MM.1S (cell line): ENCODE data around the gene KCNJ12.

ENCODE experiments used
- DNase-seq: peaks from one replicate; pipeline ENCODE4 v3.0.0-alpha.2; 2015
- H2AFZ ChIP-seq: fragments of 300-600 bp; sonication (generic); 2 replicates; pipeline ENCODE4 v1.6.0; 2016; ENCODE audit warnings: antibody characterized with exemption, low read length
- H3F3A ChIP-seq: fragments of 300-600 bp; sonication (generic); 2 replicates; pipeline ENCODE4 v1.6.1; 2016; ENCODE audit warnings: mild to moderate bottlenecking, antibody characterized with exemption, low read length, moderate library complexity, mixed read lengths; ENCODE audit not compliant: insufficient read depth
- H3K27ac ChIP-seq: fragments of 300-600 bp; sonication (generic); 2 replicates; pipeline ENCODE4 v1.5.1; 2016; ENCODE audit warnings: mild to moderate bottlenecking, low read length
- H3K27me3 ChIP-seq: fragments of 300-600 bp; sonication (generic); replicated peaks from 2 replicates; pipeline ENCODE4 v1.6.0; 2016; ENCODE audit warnings: low read length; ENCODE audit not compliant: insufficient read depth
- H3K36me3 ChIP-seq: fragments of 300-600 bp; sonication (generic); replicated peaks from 2 replicates; pipeline ENCODE4 v1.6.1; 2016; ENCODE audit warnings: mild to moderate bottlenecking, low read length, mixed read lengths; ENCODE audit not compliant: insufficient read depth
- H3K4me1 ChIP-seq: fragments of 300-600 bp; sonication (generic); 2 replicates; pipeline ENCODE4 v1.6.1; 2016; ENCODE audit warnings: low read length, mixed read lengths
- H3K4me2 ChIP-seq: fragments of 300-600 bp; sonication (generic); 2 replicates; pipeline ENCODE4 v1.6.0; 2016; ENCODE audit warnings: low read depth, low read length
- H3K4me3 ChIP-seq: fragments of 300-600 bp; sonication (generic); 2 replicates; pipeline ENCODE4 v1.5.1; 2016; ENCODE audit warnings: low read length, mixed read lengths
- H3K79me2 ChIP-seq: fragments of 300-600 bp; sonication (generic); 2 replicates; pipeline ENCODE4 v1.6.1; 2016; ENCODE audit warnings: mixed run types, low read length, mixed read lengths
- H3K9ac ChIP-seq: fragments of 300-600 bp; sonication (generic); 2 replicates; pipeline ENCODE4 v1.6.1; 2016; ENCODE audit warnings: low read length, mixed read lengths
- H3K9me2 ChIP-seq: fragments of 300-600 bp; sonication (generic); replicated peaks from 2 replicates; pipeline ENCODE4 v1.6.1; 2016; ENCODE audit warnings: mild to moderate bottlenecking, low read length, mixed read lengths; ENCODE audit not compliant: insufficient read depth
- H3K9me3 ChIP-seq: fragments of 300-600 bp; sonication (generic); replicated peaks from 2 replicates; pipeline ENCODE4 v1.6.1; 2016; ENCODE audit warnings: mild to moderate bottlenecking, low read length, mixed read lengths; ENCODE audit not compliant: insufficient read depth
- H4K20me1 ChIP-seq: fragments of 300-600 bp; sonication (generic); 2 replicates; pipeline ENCODE4 v1.6.1; 2016; ENCODE audit warnings: mild to moderate bottlenecking, low read length, moderate library complexity, mixed read lengths; ENCODE audit not compliant: insufficient read depth
- EZH2 ChIP-seq: fragments of 300-600 bp; sonication (generic); optimal IDR thresholded peaks from 2 replicates; pipeline ENCODE3; 2017; ENCODE audit warnings: low read depth, mild to moderate bottlenecking, antibody characterized with exemption, low read length, mixed read lengths
- EZH2phosphoT487 ChIP-seq: fragments of 300-600 bp; sonication (generic); IDR thresholded peaks from 2 replicates; pipeline ENCODE4 v1.6.1; 2018; ENCODE audit warnings: antibody characterized with exemption, low read length
- TF ChIP-seq, protein P1 (sequence below): fragments of 300-600 bp; sonication (generic); IDR thresholded peaks from 2 replicates; pipeline ENCODE4 v1.5.1; 2016; ENCODE audit warnings: antibody characterized with exemption, low read length, mixed read lengths

KCNJ12 gene

DNA sequence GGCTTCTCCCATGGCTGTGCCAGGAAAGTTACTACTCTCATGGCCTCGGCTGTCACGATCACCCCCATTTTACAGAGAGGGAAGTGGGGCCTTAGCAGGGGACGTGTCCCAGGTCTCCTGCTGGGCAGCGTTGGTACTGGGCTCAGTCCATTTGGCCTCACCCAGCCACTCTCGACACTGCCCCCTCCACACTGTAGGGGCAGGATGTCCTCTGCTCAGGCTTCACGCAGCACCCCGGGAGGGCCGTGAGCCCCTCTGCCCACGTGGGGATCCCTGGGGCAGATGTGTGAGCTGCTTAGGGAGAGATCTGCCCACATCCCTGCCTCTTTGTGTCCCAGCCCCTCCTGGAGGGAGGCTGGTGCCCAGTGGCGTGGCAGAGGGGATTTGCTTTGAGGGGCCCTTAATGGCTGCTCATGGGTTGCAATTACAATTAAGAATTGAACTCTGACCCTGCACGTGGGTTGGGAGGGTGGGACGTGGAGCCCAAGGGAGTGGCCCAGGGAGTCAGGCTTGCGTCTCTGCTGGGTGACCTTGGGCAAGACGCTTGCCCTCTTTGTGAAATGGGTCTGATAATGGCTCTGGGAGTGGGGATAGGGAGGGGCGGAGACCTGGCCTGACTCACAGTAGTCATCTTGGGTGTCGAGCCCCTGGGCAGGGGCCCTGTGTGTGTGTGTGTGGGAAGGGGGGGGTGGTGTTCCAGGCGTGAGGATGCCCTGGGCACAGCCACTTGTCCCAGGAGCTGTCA lies 2.3 kb upstream of the KCNJ12 start:
- H3K9me2 ChIP-seq: no peaks in the 10 kb centered on the region
- no peak overlapping the region for H3K4me3 ChIP-seq
- no peaks in the 10 kb centered on the region for H3K9me3 ChIP-seq
- H3K4me2 ChIP-seq: no peak overlapping the region
- H4K20me1 ChIP-seq: no peaks in the 10 kb centered on the region
- no peak overlapping the region for H3K9ac ChIP-seq
- H3K27me3 ChIP-seq: peaks cover 70% of the 10 kb centered on the region
- H3K4me1 ChIP-seq: no peaks in the 10 kb centered on the region
- no peak for DNase-seq
- no peaks in the 10 kb centered on the region for H3F3A ChIP-seq
- TF ChIP-seq, protein P1, sequence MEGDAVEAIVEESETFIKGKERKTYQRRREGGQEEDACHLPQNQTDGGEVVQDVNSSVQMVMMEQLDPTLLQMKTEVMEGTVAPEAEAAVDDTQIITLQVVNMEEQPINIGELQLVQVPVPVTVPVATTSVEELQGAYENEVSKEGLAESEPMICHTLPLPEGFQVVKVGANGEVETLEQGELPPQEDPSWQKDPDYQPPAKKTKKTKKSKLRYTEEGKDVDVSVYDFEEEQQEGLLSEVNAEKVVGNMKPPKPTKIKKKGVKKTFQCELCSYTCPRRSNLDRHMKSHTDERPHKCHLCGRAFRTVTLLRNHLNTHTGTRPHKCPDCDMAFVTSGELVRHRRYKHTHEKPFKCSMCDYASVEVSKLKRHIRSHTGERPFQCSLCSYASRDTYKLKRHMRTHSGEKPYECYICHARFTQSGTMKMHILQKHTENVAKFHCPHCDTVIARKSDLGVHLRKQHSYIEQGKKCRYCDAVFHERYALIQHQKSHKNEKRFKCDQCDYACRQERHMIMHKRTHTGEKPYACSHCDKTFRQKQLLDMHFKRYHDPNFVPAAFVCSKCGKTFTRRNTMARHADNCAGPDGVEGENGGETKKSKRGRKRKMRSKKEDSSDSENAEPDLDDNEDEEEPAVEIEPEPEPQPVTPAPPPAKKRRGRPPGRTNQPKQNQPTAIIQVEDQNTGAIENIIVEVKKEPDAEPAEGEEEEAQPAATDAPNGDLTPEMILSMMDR: no peak
- TF ChIP-seq EZH2: no peak
- no peak for TF ChIP-seq EZH2phosphoT487
- no peaks in the 10 kb centered on the region for H3K36me3 ChIP-seq
- H3K79me2 ChIP-seq: no peaks in the 10 kb centered on the region
- H3K27ac ChIP-seq: no peak overlapping the region
- no peak overlapping the region for H2AFZ ChIP-seq

DNA sequence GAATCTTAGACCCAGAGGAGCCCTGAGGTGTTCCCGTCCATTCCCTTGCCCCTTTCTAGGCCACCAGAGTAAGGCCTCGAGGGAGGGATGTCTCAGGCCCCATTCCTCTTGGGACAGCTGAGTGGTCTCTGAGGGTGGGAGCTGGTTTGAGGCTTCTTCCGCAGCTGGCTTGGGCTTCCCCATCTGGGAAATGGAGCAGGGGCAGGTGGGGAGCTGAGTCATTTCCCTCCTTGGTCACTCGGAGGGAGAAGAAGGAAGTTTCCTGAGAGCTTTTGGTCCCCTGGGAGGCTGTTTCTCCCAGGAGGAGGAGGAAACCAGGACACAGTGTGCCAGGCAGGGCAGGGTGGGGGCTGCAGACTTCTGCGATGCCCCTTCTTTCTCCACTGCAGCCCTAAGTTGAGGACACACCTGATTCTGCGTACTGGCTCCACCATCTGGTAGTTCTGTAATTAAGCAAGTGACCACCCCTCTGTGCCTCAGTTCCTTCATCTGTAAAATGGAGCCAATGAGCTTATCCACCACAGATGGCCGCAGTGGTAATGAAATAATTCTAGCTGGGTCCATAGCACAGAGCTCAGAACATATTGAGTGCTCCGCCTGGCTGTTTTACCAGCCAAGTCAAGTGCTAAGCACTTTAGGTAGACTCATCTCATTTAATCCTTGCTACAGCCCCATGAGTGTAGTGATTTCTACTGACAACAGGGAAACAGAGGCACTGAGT lies 1.6 kb upstream of the KCNJ12 start:
- TF ChIP-seq EZH2 (no peak), EZH2phosphoT487 (no peak)
- TF ChIP-seq, protein P1: no peak
- H3F3A ChIP-seq: no peaks in the 10 kb centered on the region
- H4K20me1 ChIP-seq: no peaks in the 10 kb centered on the region
- H3K9me2 ChIP-seq: no peaks in the 10 kb centered on the region
- DNase-seq: no peak
- no peak overlapping the region for H3K27ac ChIP-seq
- peaks cover 63% of the 10 kb centered on the region for H3K27me3 ChIP-seq
- no peak overlapping the region for H3K4me3 ChIP-seq
- H3K4me2 ChIP-seq: no peak overlapping the region
- H2AFZ ChIP-seq: no peak overlapping the region
- no peak overlapping the region for H3K9ac ChIP-seq
- no peaks in the 10 kb centered on the region for H3K36me3 ChIP-seq
- no peaks in the 10 kb centered on the region for H3K4me1 ChIP-seq
- H3K79me2 ChIP-seq: no peaks in the 10 kb centered on the region
- no peaks in the 10 kb centered on the region for H3K9me3 ChIP-seq

DNA sequence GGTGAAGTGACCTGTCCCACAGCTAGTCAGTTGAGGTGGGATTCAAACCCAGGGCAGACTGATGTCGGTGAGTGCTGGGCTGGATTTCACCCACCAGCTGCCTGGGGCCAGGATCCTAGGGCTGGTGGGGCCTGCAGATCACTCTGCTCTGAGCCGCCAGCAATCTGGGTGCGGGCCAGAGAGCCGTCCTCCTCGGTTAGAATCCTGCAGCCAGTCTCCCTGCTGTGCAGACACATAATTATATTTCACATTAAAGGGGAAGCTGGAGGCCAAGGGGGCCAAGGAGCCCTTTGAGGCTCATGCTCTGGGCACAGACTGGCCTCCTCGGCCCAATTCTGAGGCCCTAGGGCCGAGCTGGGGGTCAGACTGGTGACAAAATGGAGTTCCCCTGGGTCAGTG lies 996 bp upstream of the KCNJ12 start:
- TF ChIP-seq EZH2phosphoT487 (no peak), EZH2 (no peak)
- TF ChIP-seq, protein P1: no peak
- H3K4me2 ChIP-seq: no peak overlapping the region
- H3K9ac ChIP-seq: no peak overlapping the region

More for the DNA sequence above, 996 bp upstream of the KCNJ12 start:
- Histone ChIP-seq H4K20me1 (no peaks in the 10 kb centered on the region), H3F3A (no peaks in the 10 kb centered on the region), H3K27ac (no peak overlapping the region), H3K9me2 (no peaks in the 10 kb centered on the region), H3K4me1 (no peaks in the 10 kb centered on the region), H3K36me3 (no peaks in the 10 kb centered on the region), H3K9me3 (no peaks in the 10 kb centered on the region), H3K79me2 (no peaks in the 10 kb centered on the region), H2AFZ (no peak overlapping the region), H3K27me3 (peaks cover 58% of the 10 kb centered on the region), H3K4me3 (no peak overlapping the region)
- DNase-seq: no peak
